Body of pancreas (tissue), 4 donors: ENCODE measurements around the gene ZNF37A. TPM values are rescaled to one million over a fixed set of nuclear protein-coding genes. Genes with fewer than 3 reads are reported as not detected.
A peak's percentile ranks its signal among the peaks of the same experiment; 100 is the strongest.
"Not testable (repeated sequence)": the region's sequence is repeated elsewhere in the genome, so short reads cannot be mapped to it uniquely, and the experiment has no call there.

ENCODE experiments used
- ATAC-seq: fragments of 150-250 bp; one replicate; pipeline ENCODE4 v1.9.1; 2016
- DNase-seq, 4 donors: peaks; one replicate each; pipeline ENCODE4 v3.0.0-alpha.2; 2019
- H3K27ac ChIP-seq, 4 donors: fragments of 200-600 bp; sonication (generic); 1 replicate in 3 of 4; 2 replicates in 1 of 4; pipeline versions ENCODE4 v1.5.1 to v1.6.1; 2016 to 2019; ENCODE audit warnings: mild to moderate bottlenecking in 1 of 4, mixed read lengths in 1 of 4, moderate library complexity in 1 of 4
- H3K27me3 ChIP-seq, 2 donors: fragments of 200-600 bp; sonication (generic); one replicate each; pipeline ENCODE4 v1.6.0; 2016; ENCODE audit warnings: mild to moderate bottlenecking in 1 of 2
- H3K36me3 ChIP-seq, 2 donors: fragments of 200-600 bp; sonication (generic); replicated peaks in 1 of 2; 2 replicates each; pipeline ENCODE4 v1.5.1; 2016; ENCODE audit warnings: low read depth in 2 of 2; ENCODE audit not compliant: insufficient read depth in 1 of 2
- H3K4me1 ChIP-seq: fragments of 200-600 bp; sonication (generic); one replicate; pipeline ENCODE4 v1.6.0; 2016
- H3K4me3 ChIP-seq, 2 donors: fragments of 200-600 bp; sonication (generic); 1 replicate in 1 of 2; 2 replicates in 1 of 2; pipeline ENCODE4 v1.5.1; 2016 to 2019
- H3K9me3 ChIP-seq, 3 donors: fragments of 200-600 bp; sonication (generic); 1 replicate in 2 of 3; 2 replicates in 1 of 3; pipeline ENCODE4 v1.5.1; 2016
- CTCF ChIP-seq, 7 experiments: fragments of 450-650 bp in 4 of 7; fragments of 200-600 bp in 3 of 7; sonication (generic) in 3 of 7; IDR thresholded peaks; one replicate each; pipeline ENCODE4 v1.5.1; 2016 to 2019; ENCODE audit warnings: antibody characterized with exemption in 7 of 7
- POLR2A ChIP-seq, 3 donors: fragments of 450-650 bp; IDR thresholded peaks; one replicate each; pipeline ENCODE4 v1.6.1; 2016; ENCODE audit warnings: antibody characterized with exemption in 3 of 3, mild to moderate bottlenecking in 2 of 3
- WGBS, 2 donors: methylation state at CpG; one replicate each; pipeline ENCODE4 v1.1.5; 2017; 5-methylcytosine and 5-hydroxymethylcytosine counted together
- intact Hi-C: fragments of 100-400 bp; cut with DNase I; formaldehyde crosslinking; loops from one replicate; pipeline ENCODE4 v1.15.1; 2023
- total RNA-seq, 2 donors: library from RNA; depleted of rRNA; stranded (reverse); fragments of >200 nt; gene quantifications; one replicate each; pipeline ENCODE4 v1.1.0, GENCODE V29; 2016

ZNF37A gene
- total RNA-seq, 2 donors from 2014 or later: 21.4 to 23.3 TPM

- ATAC-seq: no peak
- intact Hi-C loops: no loop called here
- no peaks in the 10 kb centered on the region for H3K27me3 ChIP-seq
- H3K36me3 ChIP-seq: peaks cover 28 to 33% of the 10 kb centered on the region in 2 donors
- no peak overlapping the region for H3K4me3 ChIP-seq
- no peak for TF ChIP-seq CTCF (IDR thresholded peaks at IDR 0.05)
- TF ChIP-seq POLR2A (IDR thresholded peaks at IDR 0.05): no peak
- DNase-seq: no peak
- H3K9me3 ChIP-seq: peaks cover 0 to 53% (median 0%) of the 10 kb centered on the region in 3 donors
- no peaks in the 10 kb centered on the region for H3K4me1 ChIP-seq
- no peak overlapping the region for H3K27ac ChIP-seq
Measured at GRCh38 chr10:38054361-38054797, 39.8 kb upstream of the ZNF37A start.

- WGBS, 2 donors: 93 to 98% methylated on average over 5 of the region's 5 CpGs
- peaks cover 26 to 33% of the 10 kb centered on the region in 2 donors for H3K36me3 ChIP-seq
Measured at GRCh38 chr10:38055274-38055894, 38.8 kb upstream of the ZNF37A start.

GRCh38 chr10:38069663-38070062 is 24.5 kb upstream of the ZNF37A start:
- intact Hi-C loops, DNase-seq: not testable (repeated sequence)
- 54 to 70% methylated on average over 1 of the region's 1 CpG for WGBS, 2 donors

More at GRCh38 chr10:38055274-38055894, 38.8 kb upstream of the ZNF37A start:
- H3K4me1 ChIP-seq, ATAC-seq, DNase-seq, H3K4me3 ChIP-seq, H3K27me3 ChIP-seq, H3K27ac ChIP-seq, intact Hi-C loops: not testable (repeated sequence)
- peaks cover 0 to 54% (median 0%) of the 10 kb centered on the region in 3 donors for H3K9me3 ChIP-seq

GRCh38 chr10:38070501-38070900 is 23.6 kb upstream of the ZNF37A start:
- TF ChIP-seq POLR2A (IDR thresholded peaks at IDR 0.05) (no peak), CTCF (IDR thresholded peaks at IDR 0.05) (no peak)
- Histone ChIP-seq H3K27ac (no peak overlapping the region), H3K4me3 (no peak overlapping the region), H3K9me3 (no peaks in the 10 kb centered on the region), H3K4me1 (no peaks in the 10 kb centered on the region), H3K36me3 (no peaks in the 10 kb centered on the region), H3K27me3 (no peaks in the 10 kb centered on the region)
- ATAC-seq (no peak), DNase-seq (no peak)
- intact Hi-C loops: no loop called here
- 79 to 83% methylated on average over 8 of the region's 8 CpGs for WGBS, 2 donors

More at GRCh38 chr10:38069663-38070062, 24.5 kb upstream of the ZNF37A start:
- not testable (repeated sequence) for H3K27me3 ChIP-seq, H3K9me3 ChIP-seq, H3K4me1 ChIP-seq, H3K4me3 ChIP-seq, H3K27ac ChIP-seq, H3K36me3 ChIP-seq, ATAC-seq

GRCh38 chr10:38072552-38072951 is 21.6 kb upstream of the ZNF37A start:
- H3K36me3 ChIP-seq: no peaks in the 10 kb centered on the region
- H3K4me3 ChIP-seq: no peak overlapping the region
- no peak for TF ChIP-seq CTCF (IDR thresholded peaks at IDR 0.05)
- TF ChIP-seq POLR2A (IDR thresholded peaks at IDR 0.05): no peak
- no peak for ATAC-seq
- H3K4me1 ChIP-seq: no peaks in the 10 kb centered on the region
- H3K27me3 ChIP-seq: no peaks in the 10 kb centered on the region
- peaks cover 0 to 8% (median 0%) of the 10 kb centered on the region in 3 donors for H3K9me3 ChIP-seq
- intact Hi-C loops: no loop called here
- DNase-seq: no peak
- no peak overlapping the region for H3K27ac ChIP-seq

GRCh38 chr10:38076687-38077086 is 17.4 kb upstream of the ZNF37A start:
- Histone ChIP-seq H3K27ac (no peak overlapping the region), H3K36me3 (no peaks in the 10 kb centered on the region), H3K4me1 (no peaks in the 10 kb centered on the region), H3K4me3 (no peak overlapping the region), H3K9me3 (peaks cover 0 to 8% (median 0%) of the 10 kb centered on the region in 3 donors), H3K27me3 (no peaks in the 10 kb centered on the region)
- no peak for ATAC-seq
- DNase-seq: no peak
- 47 to 69% methylated on average over 2 of the region's 2 CpGs for WGBS, 2 donors
- TF ChIP-seq CTCF (IDR thresholded peaks at IDR 0.05): no peak
- no peak for TF ChIP-seq POLR2A (IDR thresholded peaks at IDR 0.05)
- intact Hi-C loops: no loop called here

- WGBS, 2 donors: 92 to 94% methylated on average over 15 of the region's 15 CpGs
- Histone ChIP-seq H3K4me3 (peak overlapping the region in 1 of 2 donors; percentile 63), H3K27ac (peak overlapping the region in 2 of 4 donors; percentile 88 to 91), H3K4me1 (peaks cover 18% of the 10 kb centered on the region), H3K36me3 (peaks cover 0 to 11% of the 10 kb centered on the region in 2 donors)
- DNase-seq: peak in 1 of 4 donors; percentile 10
- not testable (repeated sequence) for H3K27me3 ChIP-seq, ATAC-seq, H3K9me3 ChIP-seq
- intact Hi-C loops: loop anchor here (10.0 kb wide), 1 partner anchor 89 kb away; no protein-coding TSS in a partner anchor
Measured at GRCh38 chr10:38093318-38093717, 819 bp upstream of the ZNF37A start.
